IMR-90 (cell line): ENCODE data around the gene CNTN4. TPM values are rescaled to one million over a fixed set of nuclear protein-coding genes. Genes with fewer than 3 reads are reported as not detected.

ENCODE experiments used
- ATAC-seq: fragments of 200-7000 bp; cut with Tn5 transposase; 2 replicates; pipeline ENCODE4 v1.9.1; 2020; ENCODE audit warnings: low read depth, mild to moderate bottlenecking, moderate library complexity
- BruUV-seq: library from RNA; stranded (reverse); fragments of 400-500 nt; replicated peaks from 2 replicates; lab custom pipeline; 2021; lab: Mats Ljungman, UMichigan
- CTCF ChIA-PET: fragments of 300-600 bp; formaldehyde crosslinking; extraction: SDS; loops from one replicate; lab custom pipeline; 2021; ENCODE audit warnings: antibody characterized with exemption; lab: Yijun Ruan, JAX
- POLR2A ChIA-PET: fragments of 300-600 bp; sonication (Branson Sonifier 250); formaldehyde crosslinking; loops from one replicate; lab custom pipeline; 2022; ENCODE audit warnings: antibody characterized with exemption; ENCODE audit not compliant: unreplicated experiment; lab: Charles Lee
- DNase-seq: peaks from one replicate; pipeline ENCODE4 v3.0.0; 2013
- H2AFZ ChIP-seq: replicated peaks from 2 replicates; pipeline ENCODE3; 2013; ENCODE audit warnings: low read length, mild to moderate bottlenecking; ENCODE audit not compliant: poor library complexity
- H2AK5ac ChIP-seq: 2 replicates; pipeline ENCODE4 v1.6.1; 2013; ENCODE audit warnings: low read depth, low read length, inconsistent platforms
- H2AK9ac ChIP-seq: replicated peaks from 2 replicates; pipeline ENCODE3; 2013; ENCODE audit warnings: mild to moderate bottlenecking, low read depth, low read length, moderate library complexity; ENCODE audit not compliant: poor library complexity
- H2BK120ac ChIP-seq: 2 replicates; pipeline ENCODE4 v1.6.1; 2013; ENCODE audit warnings: low read depth, low read length, inconsistent platforms
- H2BK15ac ChIP-seq: 3 replicates; pipeline ENCODE4 v1.6.1; 2013; ENCODE audit warnings: low read depth, low read length, inconsistent platforms
- H2BK20ac ChIP-seq: 2 replicates; pipeline ENCODE4 v1.6.1; 2013; ENCODE audit warnings: low read depth, mild to moderate bottlenecking, inconsistent platforms, low read length, moderate library complexity
- H2BK5ac ChIP-seq: 2 replicates; pipeline ENCODE4 v1.6.1; 2013; ENCODE audit warnings: mild to moderate bottlenecking, low read depth, low read length, inconsistent platforms; ENCODE audit not compliant: poor library complexity, severe bottlenecking
- H3K14ac ChIP-seq: replicated peaks from 2 replicates; pipeline ENCODE4 v1.6.1; 2013; ENCODE audit warnings: low read depth, low read length, inconsistent platforms
- H3K18ac ChIP-seq: 2 replicates; pipeline ENCODE4 v1.6.1; 2013; ENCODE audit warnings: low read depth, low read length, control low read depth
- H3K23ac ChIP-seq: 2 replicates; pipeline ENCODE4 v1.6.1; 2013; ENCODE audit warnings: low read depth, low read length, inconsistent platforms
- H3K27ac ChIP-seq: 2 replicates; pipeline ENCODE4 v1.5.1; 2013; ENCODE audit warnings: mild to moderate bottlenecking, control low read depth, low read length; ENCODE audit not compliant: insufficient read depth
- H3K27me3 ChIP-seq: 2 replicates; pipeline ENCODE4 v1.6.1; 2013; ENCODE audit warnings: low read length; ENCODE audit not compliant: control insufficient read depth, insufficient read depth
- H3K36me3 ChIP-seq: 2 replicates; pipeline ENCODE4 v1.6.1; 2013; ENCODE audit warnings: low read length, mixed read lengths; ENCODE audit not compliant: control insufficient read depth, insufficient read depth
- H3K4ac ChIP-seq: 2 replicates; pipeline ENCODE4 v1.6.1; 2013; ENCODE audit warnings: low read depth, low read length, inconsistent platforms
- H3K4me1 ChIP-seq: 2 replicates; pipeline ENCODE4 v1.6.1; 2013; ENCODE audit warnings: low read length, mixed read lengths; ENCODE audit not compliant: control insufficient read depth, insufficient read depth
- H3K4me2 ChIP-seq: 2 replicates; pipeline ENCODE4 v1.6.1; 2013; ENCODE audit warnings: low read depth, mild to moderate bottlenecking, control low read depth, low read length, moderate library complexity
- H3K4me3 ChIP-seq: 2 replicates; pipeline ENCODE4 v1.5.1; 2013; ENCODE audit warnings: low read depth, mild to moderate bottlenecking, control low read depth, low read length, moderate library complexity; ENCODE audit not compliant: insufficient read depth
- H3K56ac ChIP-seq: 2 replicates; pipeline ENCODE4 v1.6.1; 2013; ENCODE audit warnings: low read length, inconsistent platforms; ENCODE audit not compliant: insufficient read depth; ENCODE audit errors: extremely low read depth
- H3K79me1 ChIP-seq, 2 experiments: 2 replicates each; pipeline ENCODE4 v1.6.1; 2013; ENCODE audit warnings: low read length in 2 of 2, inconsistent platforms in 1 of 2, low read depth in 1 of 2
- H3K9ac ChIP-seq: 2 replicates; pipeline ENCODE4 v1.6.1; 2013; ENCODE audit warnings: low read depth, low read length, control low read depth
- H3K9me1 ChIP-seq: 2 replicates; pipeline ENCODE4 v1.6.1; 2013; ENCODE audit warnings: low read length, inconsistent platforms; ENCODE audit not compliant: insufficient read depth
- H3K9me3 ChIP-seq: 2 replicates; pipeline ENCODE4 v1.6.1; 2013; ENCODE audit warnings: low read length; ENCODE audit not compliant: control insufficient read depth, insufficient read depth
- H4K20me1 ChIP-seq: 2 replicates; pipeline ENCODE4 v1.6.1; 2013; ENCODE audit warnings: low read length, inconsistent platforms; ENCODE audit not compliant: insufficient read depth
- H4K5ac ChIP-seq: 2 replicates; pipeline ENCODE4 v1.6.1; 2013; ENCODE audit warnings: mild to moderate bottlenecking, low read depth, low read length, control low read depth
- H4K8ac ChIP-seq, 2 experiments: 2 replicates each; pipeline ENCODE4 v1.6.1; 2013; ENCODE audit warnings: low read depth in 2 of 2, low read length in 2 of 2, control low read depth in 1 of 2, inconsistent platforms in 1 of 2
- H4K91ac ChIP-seq: 2 replicates; pipeline ENCODE4 v1.6.1; 2013; ENCODE audit warnings: low read depth, low read length, inconsistent platforms; ENCODE audit not compliant: insufficient read depth
- BHLHE40 ChIP-seq: fragments of 150-350 bp; IDR thresholded peaks from 2 replicates; pipeline ENCODE4 v1.6.1; 2016; ENCODE audit warnings: mild to moderate bottlenecking, low read depth, low read length
- CEBPB ChIP-seq: IDR thresholded peaks from 2 replicates; pipeline ENCODE4 v1.6.1; 2012; ENCODE audit warnings: low read depth, low read length, improper control_type of control experiment
- CHD1 ChIP-seq: IDR thresholded peaks from 2 replicates; pipeline ENCODE4 v1.6.1; 2012; ENCODE audit warnings: low read depth, low read length, improper control_type of control experiment
- FOS ChIP-seq: fragments of 150-350 bp; IDR thresholded peaks from 2 replicates; pipeline ENCODE4 v1.6.1; 2016; ENCODE audit warnings: low read depth, low read length
- MAFK ChIP-seq: IDR thresholded peaks from 2 replicates; pipeline ENCODE4 v1.6.1; 2012; ENCODE audit warnings: low read depth, low read length, improper control_type of control experiment
- MAZ ChIP-seq: IDR thresholded peaks from 2 replicates; pipeline ENCODE4 v1.6.1; 2012; ENCODE audit warnings: low read depth, mild to moderate bottlenecking, low read length, improper control_type of control experiment, moderate library complexity, borderline replicate concordance
- MXI1 ChIP-seq: IDR thresholded peaks from 2 replicates; pipeline ENCODE4 v1.6.1; 2012; ENCODE audit warnings: low read depth, mild to moderate bottlenecking, low read length, moderate library complexity, borderline replicate concordance
- NFE2L2 ChIP-seq: fragments of 150-350 bp; IDR thresholded peaks from 2 replicates; pipeline ENCODE4 v1.6.1; 2016; ENCODE audit warnings: low read depth, mild to moderate bottlenecking, low read length
- POLR2A ChIP-seq: IDR thresholded peaks from 2 replicates; pipeline ENCODE4 v1.6.1; 2012; ENCODE audit warnings: mild to moderate bottlenecking, low read depth, low read length
- RAD21 ChIP-seq: IDR thresholded peaks from 2 replicates; pipeline ENCODE4 v1.6.1; 2012; ENCODE audit warnings: low read length, improper control_type of control experiment
- RCOR1 ChIP-seq: IDR thresholded peaks from 2 replicates; pipeline ENCODE4 v1.6.1; 2012; ENCODE audit warnings: mild to moderate bottlenecking, low read length, improper control_type of control experiment; ENCODE audit not compliant: insufficient replicate concordance
- RFX5 ChIP-seq: IDR thresholded peaks from 2 replicates; pipeline ENCODE4 v1.8.0; 2012; ENCODE audit warnings: low read depth, mild to moderate bottlenecking, low read length, moderate library complexity
- SMC3 ChIP-seq: fragments of 150-350 bp; IDR thresholded peaks from 2 replicates; pipeline ENCODE4 v1.6.1; 2016; ENCODE audit warnings: low read depth, mild to moderate bottlenecking, antibody characterized with exemption, low read length, moderate library complexity
- dilution Hi-C: fragments of 300-500 bp; cut with HindIII; formaldehyde crosslinking; loops from one replicate; pipeline ENCODE4 v1.14.3; 2018; ENCODE audit warnings: low sequenced_read_pairs; ENCODE audit not compliant: unreplicated experiment
- in situ Hi-C: fragments of 300-500 bp; cut with MboI; formaldehyde crosslinking; loops from 3 replicates; pipeline ENCODE4 v1.14.3; 2019; ENCODE audit warnings: low sequenced_read_pairs, inconsistent platforms, mixed read lengths
- intact Hi-C: fragments of 100-400 bp; cut with micrococcal nuclease; formaldehyde crosslinking; loops from 2 replicates; pipeline ENCODE4 v1.10.0; 2022
- polyA plus RNA-seq, 3 experiments: library from polyadenylated mRNA; depleted of rRNA; stranded (reverse); fragments of >200 nt; gene quantifications; 2 replicates each; pipeline ENCODE4 v1.2.3, GENCODE V29; 2012; ENCODE audit warnings: low replicate concordance in 1 of 3
- total RNA-seq: library from RNA; depleted of rRNA; stranded (reverse); fragments of >200 nt; gene quantifications from 2 replicates; pipeline ENCODE4 v1.2.3, GENCODE V29; 2012
- TF ChIP-seq, protein P1 (sequence below): fragments of 150-350 bp; IDR thresholded peaks from 2 replicates; pipeline ENCODE4 v1.6.1; 2017; ENCODE audit warnings: mild to moderate bottlenecking, antibody characterized with exemption, low read length, low read depth
- TF ChIP-seq, protein P2 (sequence below): fragments of 150-350 bp; IDR thresholded peaks from 2 replicates; pipeline ENCODE4 v1.6.1; 2016; ENCODE audit warnings: low read depth, mild to moderate bottlenecking, low read length, moderate library complexity, borderline replicate concordance
- TF ChIP-seq, protein P3 (sequence below): conservative IDR thresholded peaks from 2 replicates; pipeline ENCODE4 v1.5.1; 2012; ENCODE audit warnings: mild to moderate bottlenecking, low read depth, low read length, improper control_type of control experiment

Gene CNTN4
- total and polyA plus RNA-seq, 2 of the 4 experiments (the other 2 are of a cell fraction): under 0.01 TPM; not detected in 1

DNA sequence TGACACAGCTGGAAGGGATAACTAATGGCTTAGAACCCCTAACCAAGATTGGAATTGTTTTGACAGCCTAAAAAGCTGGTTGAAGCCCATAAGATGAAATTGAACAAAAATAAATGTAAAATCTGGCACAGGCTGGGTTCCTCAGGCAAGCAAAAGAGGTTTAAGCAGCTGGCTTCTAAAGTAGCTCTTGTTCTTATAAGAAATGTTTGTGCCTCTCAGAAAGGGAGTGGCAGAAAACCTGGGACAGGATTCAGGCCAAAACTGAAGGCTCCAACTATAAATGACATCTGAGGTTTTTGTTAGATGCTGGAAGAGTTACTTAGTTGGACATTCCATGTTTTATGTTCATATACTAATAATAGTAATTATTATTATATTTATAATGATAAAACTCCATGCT lies 378.3 kb downstream of the CNTN4 start:
- H4K8ac ChIP-seq: no peak overlapping the region
- BruUV-seq: no TSS peak
- in situ Hi-C loops: no loop called here

More for the DNA sequence above, 378.3 kb downstream of the CNTN4 start:
- Histone ChIP-seq H2BK120ac (no peak overlapping the region), H3K36me3 (no peaks in the 10 kb centered on the region), H3K14ac (no peak overlapping the region), H3K4ac (no peak overlapping the region), H3K27me3 (no peaks in the 10 kb centered on the region), H4K91ac (no peak overlapping the region), H2BK15ac (no peak overlapping the region), H3K4me2 (no peak overlapping the region), H2AK9ac (no peak overlapping the region), H3K9me1 (no peaks in the 10 kb centered on the region), H2BK5ac (no peak overlapping the region), H2AFZ (no peak overlapping the region), H3K9me3 (no peaks in the 10 kb centered on the region), H3K79me1 (no peaks in the 10 kb centered on the region), H3K23ac (no peak overlapping the region), H4K20me1 (no peaks in the 10 kb centered on the region), H2BK20ac (no peak overlapping the region), H3K9ac (no peak overlapping the region), H3K4me3 (no peak overlapping the region), H4K5ac (no peak overlapping the region), H3K56ac (no peak overlapping the region), H3K27ac (no peak overlapping the region), H3K18ac (no peak overlapping the region), H2AK5ac (no peak overlapping the region), H3K4me1 (no peaks in the 10 kb centered on the region)
- CTCF ChIA-PET: no interaction called here
- intact Hi-C loops (no loop called here), dilution Hi-C loops (no loop called here)
- no peak for ATAC-seq
- TF ChIP-seq MAZ (no peak), RFX5 (no peak), POLR2A (no peak), CHD1 (no peak), CEBPB (no peak), RCOR1 (no peak), NFE2L2 (no peak), SMC3 (no peak), FOS (no peak), MAFK (no peak), MXI1 (no peak), RAD21 (no peak), BHLHE40 (no peak)
- TF ChIP-seq, protein P1, sequence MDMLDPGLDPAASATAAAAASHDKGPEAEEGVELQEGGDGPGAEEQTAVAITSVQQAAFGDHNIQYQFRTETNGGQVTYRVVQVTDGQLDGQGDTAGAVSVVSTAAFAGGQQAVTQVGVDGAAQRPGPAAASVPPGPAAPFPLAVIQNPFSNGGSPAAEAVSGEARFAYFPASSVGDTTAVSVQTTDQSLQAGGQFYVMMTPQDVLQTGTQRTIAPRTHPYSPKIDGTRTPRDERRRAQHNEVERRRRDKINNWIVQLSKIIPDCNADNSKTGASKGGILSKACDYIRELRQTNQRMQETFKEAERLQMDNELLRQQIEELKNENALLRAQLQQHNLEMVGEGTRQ: no peak
- TF ChIP-seq, protein P2, sequence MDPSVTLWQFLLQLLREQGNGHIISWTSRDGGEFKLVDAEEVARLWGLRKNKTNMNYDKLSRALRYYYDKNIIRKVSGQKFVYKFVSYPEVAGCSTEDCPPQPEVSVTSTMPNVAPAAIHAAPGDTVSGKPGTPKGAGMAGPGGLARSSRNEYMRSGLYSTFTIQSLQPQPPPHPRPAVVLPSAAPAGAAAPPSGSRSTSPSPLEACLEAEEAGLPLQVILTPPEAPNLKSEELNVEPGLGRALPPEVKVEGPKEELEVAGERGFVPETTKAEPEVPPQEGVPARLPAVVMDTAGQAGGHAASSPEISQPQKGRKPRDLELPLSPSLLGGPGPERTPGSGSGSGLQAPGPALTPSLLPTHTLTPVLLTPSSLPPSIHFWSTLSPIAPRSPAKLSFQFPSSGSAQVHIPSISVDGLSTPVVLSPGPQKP: no peak
- TF ChIP-seq, protein P3, sequence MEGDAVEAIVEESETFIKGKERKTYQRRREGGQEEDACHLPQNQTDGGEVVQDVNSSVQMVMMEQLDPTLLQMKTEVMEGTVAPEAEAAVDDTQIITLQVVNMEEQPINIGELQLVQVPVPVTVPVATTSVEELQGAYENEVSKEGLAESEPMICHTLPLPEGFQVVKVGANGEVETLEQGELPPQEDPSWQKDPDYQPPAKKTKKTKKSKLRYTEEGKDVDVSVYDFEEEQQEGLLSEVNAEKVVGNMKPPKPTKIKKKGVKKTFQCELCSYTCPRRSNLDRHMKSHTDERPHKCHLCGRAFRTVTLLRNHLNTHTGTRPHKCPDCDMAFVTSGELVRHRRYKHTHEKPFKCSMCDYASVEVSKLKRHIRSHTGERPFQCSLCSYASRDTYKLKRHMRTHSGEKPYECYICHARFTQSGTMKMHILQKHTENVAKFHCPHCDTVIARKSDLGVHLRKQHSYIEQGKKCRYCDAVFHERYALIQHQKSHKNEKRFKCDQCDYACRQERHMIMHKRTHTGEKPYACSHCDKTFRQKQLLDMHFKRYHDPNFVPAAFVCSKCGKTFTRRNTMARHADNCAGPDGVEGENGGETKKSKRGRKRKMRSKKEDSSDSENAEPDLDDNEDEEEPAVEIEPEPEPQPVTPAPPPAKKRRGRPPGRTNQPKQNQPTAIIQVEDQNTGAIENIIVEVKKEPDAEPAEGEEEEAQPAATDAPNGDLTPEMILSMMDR: no peak
- POLR2A ChIA-PET: no interaction called here
- DNase-seq: no peak
